Measurements from ENCODE around the gene C22orf23. TPM values are rescaled to one million over a fixed set of nuclear protein-coding genes. Genes with fewer than 3 reads are reported as not detected.

C22orf23 gene
- total and polyA plus RNA-seq, 2 donors (not counting 1 experiment from before 2014, with no cell fraction given): not detected

DNA sequence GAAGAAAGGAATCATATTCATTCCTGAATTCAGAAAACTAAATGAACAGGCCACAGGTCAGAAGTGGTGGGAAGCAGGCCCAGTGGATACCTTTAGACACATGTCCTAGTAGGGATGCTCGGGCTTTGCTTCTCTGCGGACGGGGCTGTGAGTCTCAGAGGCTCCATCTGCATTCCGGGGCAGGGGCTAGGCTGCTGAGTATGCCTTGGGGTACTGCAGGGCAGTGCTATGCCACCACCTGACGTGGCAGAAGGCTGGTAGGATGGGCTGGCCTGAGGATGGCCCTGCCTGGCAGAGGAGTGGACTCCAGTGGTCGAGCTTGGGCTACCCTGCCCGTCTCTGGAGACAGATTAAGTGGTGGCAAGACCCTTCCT is 9.6 kb downstream of the C22orf23 start:
- no peaks in the 10 kb centered on the region for H4K20me1 ChIP-seq (ENCODE audit: control insufficient read depth, insufficient read depth, low read length, poor library complexity, severe bottlenecking)
- Mint-ChIP-seq H3K9me3 (ENCODE audit: insufficient read depth) (no peaks in the 10 kb centered on the region), H3K27me3 (no peaks in the 10 kb centered on the region), H3K4me3 (no peak overlapping the region), H3K27ac (no peak overlapping the region), H3K4me1 (no peaks in the 10 kb centered on the region)
- H3K79me2 ChIP-seq (ENCODE audit: control insufficient read depth, insufficient read depth, low read length): no peaks in the 10 kb centered on the region
- 96% methylated on average over 7 of the region's 7 CpGs for WGBS (ENCODE audit: insufficient coverage)
- H3K9me3 ChIP-seq (ENCODE audit: control extremely low read depth in 1 of 3, control insufficient read depth in 2 of 3, insufficient read depth in 1 of 3, low read length in 2 of 3): no peaks in the 10 kb centered on the region
- CTCF ChIA-PET: interaction anchor here (0.7 to 1.6 kb wide), 2 partner anchors 38 to 125 kb away, joined by 3 to 7 read pairs; partner anchors contain the start of gene MICALL1
- H3K9ac ChIP-seq (ENCODE audit: low read length): no peak overlapping the region
- DNase-seq (no peak), ATAC-seq (ENCODE audit: low read depth) (no peak)
- H2AFZ ChIP-seq (ENCODE audit: insufficient read depth, low read depth, low read length, poor library complexity, severe bottlenecking): no peak overlapping the region
- peaks cover 2 to 15% of the 10 kb centered on the region in 2 experiments for H3K36me3 ChIP-seq (replicated peaks in 1 of 2; ENCODE audit: control extremely low read depth in 1 of 2, control insufficient read depth in 1 of 2, extremely low read depth in 1 of 2, insufficient read depth in 2 of 2, low read length in 1 of 2)
- no peak overlapping the region for H3K4me3 ChIP-seq (ENCODE audit: control extremely low read depth in 1 of 5, extremely low read depth in 1 of 5, insufficient read depth in 1 of 5, low read depth in 2 of 5, low read length in 4 of 5)
- no peak overlapping the region for H3K4me2 ChIP-seq (replicated peaks; ENCODE audit: low read depth, low read length, poor library complexity, severe bottlenecking)
- H3K4me1 ChIP-seq (ENCODE audit: control insufficient read depth in 2 of 2, insufficient read depth in 2 of 2, low read length in 2 of 2): no peaks in the 10 kb centered on the region
- no peak overlapping the region for H3K27ac ChIP-seq (ENCODE audit: low read length in 2 of 2)
- H3K27me3 ChIP-seq (replicated peaks in 1 of 4; ENCODE audit: control extremely low read depth in 1 of 4, control insufficient read depth in 3 of 4, insufficient read depth in 4 of 4, low read length in 3 of 4): no peaks in the 10 kb centered on the region
- POLR2A ChIA-PET: no interaction called here
- TF ChIP-seq CTCF (IDR thresholded peaks at IDR 0.05): no peak
- no peak for TF ChIP-seq EZH2 (IDR thresholded peaks at IDR 0.05; ENCODE audit: borderline replicate concordance, insufficient read depth, low read depth, low read length, poor library complexity, severe bottlenecking)
- intact Hi-C loops (cut with micrococcal nuclease): no loop called here

GRCh38 chr22:37943136-37943824 is 10.1 kb downstream of the C22orf23 start:
- Histone ChIP-seq H3K9me3 (ENCODE audit: control extremely low read depth in 1 of 3, control insufficient read depth in 2 of 3, insufficient read depth in 1 of 3, low read length in 2 of 3) (no peaks in the 10 kb centered on the region), H3K9ac (ENCODE audit: low read length) (no peak overlapping the region), H3K4me3 (ENCODE audit: control extremely low read depth in 1 of 5, extremely low read depth in 1 of 5, insufficient read depth in 1 of 5, low read depth in 2 of 5, low read length in 4 of 5) (no peak overlapping the region), H2AFZ (ENCODE audit: insufficient read depth, low read depth, low read length, poor library complexity, severe bottlenecking) (no peak overlapping the region), H3K79me2 (ENCODE audit: control insufficient read depth, insufficient read depth, low read length) (no peaks in the 10 kb centered on the region), H3K4me1 (ENCODE audit: control insufficient read depth in 2 of 2, insufficient read depth in 2 of 2, low read length in 2 of 2) (no peaks in the 10 kb centered on the region), H3K36me3 (replicated peaks in 1 of 2; ENCODE audit: control extremely low read depth in 1 of 2, control insufficient read depth in 1 of 2, extremely low read depth in 1 of 2, insufficient read depth in 2 of 2, low read length in 1 of 2) (peaks cover 2 to 15% of the 10 kb centered on the region in 2 experiments), H3K4me2 (replicated peaks; ENCODE audit: low read depth, low read length, poor library complexity, severe bottlenecking) (no peak overlapping the region), H4K20me1 (ENCODE audit: control insufficient read depth, insufficient read depth, low read length, poor library complexity, severe bottlenecking) (no peaks in the 10 kb centered on the region), H3K27ac (ENCODE audit: low read length in 2 of 2) (no peak overlapping the region), H3K27me3 (replicated peaks in 1 of 4; ENCODE audit: control extremely low read depth in 1 of 4, control insufficient read depth in 3 of 4, insufficient read depth in 4 of 4, low read length in 3 of 4) (no peaks in the 10 kb centered on the region)
- no peak for TF ChIP-seq EZH2 (IDR thresholded peaks at IDR 0.05; ENCODE audit: borderline replicate concordance, insufficient read depth, low read depth, low read length, poor library complexity, severe bottlenecking)
- no peak for TF ChIP-seq CTCF (IDR thresholded peaks at IDR 0.05)
- ChIA-PET CTCF (interaction anchor here (0.7 to 1.6 kb wide), 2 partner anchors 37 to 124 kb away, joined by 3 to 7 read pairs; partner anchors contain the start of gene MICALL1), POLR2A (no interaction called here)
- ATAC-seq (ENCODE audit: low read depth) (no peak), DNase-seq (no peak)
- intact Hi-C loops (cut with micrococcal nuclease): no loop called here
- no peaks in the 10 kb centered on the region for H3K9me3 Mint-ChIP-seq (ENCODE audit: insufficient read depth)
- H3K27me3 Mint-ChIP-seq: no peaks in the 10 kb centered on the region
- no peak overlapping the region for H3K4me3 Mint-ChIP-seq
- H3K27ac Mint-ChIP-seq: no peak overlapping the region
- H3K4me1 Mint-ChIP-seq: no peaks in the 10 kb centered on the region
- WGBS (ENCODE audit: insufficient coverage): 99% methylated on average over 9 of the region's 12 CpGs

Measured in B cell (primary cell).